DMS114 treated with DMSO at 0.1 percent for 48 hours (cell line): Measurements from ENCODE around the gene WSCD2.
"Not testable (repeated sequence)": the region's sequence is repeated elsewhere in the genome, so short reads cannot be mapped to it uniquely, and the experiment has no call there.

ENCODE experiments used
- DNase-seq: peaks from one replicate; lab custom pipeline; 2025; ENCODE audit not compliant: unreplicated experiment; lab: John Stamatoyannopoulos, UW

WSCD2 gene

DNA sequence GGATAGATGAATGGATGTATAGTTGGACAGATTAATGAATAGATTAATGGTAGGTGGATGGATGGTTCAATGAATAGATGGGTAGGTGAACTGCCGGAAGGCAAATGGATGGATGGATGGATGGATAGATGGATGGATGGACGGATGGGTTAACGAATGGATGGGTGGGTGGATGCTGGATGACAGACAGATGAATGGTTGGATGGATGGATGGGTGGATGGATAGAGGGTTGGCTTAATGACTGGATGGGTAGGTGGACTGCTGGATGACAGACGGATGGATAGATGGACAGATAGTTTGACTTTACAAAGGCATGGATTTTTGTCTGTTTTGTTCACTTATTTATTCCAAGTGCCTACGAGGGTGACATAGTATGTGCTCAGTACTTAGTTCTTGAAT is 64.4 kb downstream of the WSCD2 start:
- no peak for DNase-seq

DNA sequence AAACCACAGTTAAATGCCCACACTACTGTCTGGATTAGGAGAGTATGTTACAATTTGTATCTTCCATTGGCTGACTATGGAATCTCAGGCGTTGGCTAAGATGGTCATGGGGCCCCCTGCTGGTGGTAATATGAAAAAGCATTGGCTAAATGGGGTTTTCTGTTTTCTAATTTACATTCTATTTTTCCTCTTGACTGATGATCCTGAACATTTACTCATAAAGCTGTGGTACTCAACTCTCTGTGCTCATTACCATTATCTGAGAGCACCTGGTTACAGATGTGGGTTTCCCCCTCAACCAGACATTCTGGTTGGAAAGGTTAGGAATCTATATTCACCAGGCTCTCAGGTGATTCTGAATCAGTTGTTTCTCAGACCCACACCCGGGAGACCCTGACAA is 64.8 kb downstream of the WSCD2 start:
- peak; percentile 37 for DNase-seq

DNA sequence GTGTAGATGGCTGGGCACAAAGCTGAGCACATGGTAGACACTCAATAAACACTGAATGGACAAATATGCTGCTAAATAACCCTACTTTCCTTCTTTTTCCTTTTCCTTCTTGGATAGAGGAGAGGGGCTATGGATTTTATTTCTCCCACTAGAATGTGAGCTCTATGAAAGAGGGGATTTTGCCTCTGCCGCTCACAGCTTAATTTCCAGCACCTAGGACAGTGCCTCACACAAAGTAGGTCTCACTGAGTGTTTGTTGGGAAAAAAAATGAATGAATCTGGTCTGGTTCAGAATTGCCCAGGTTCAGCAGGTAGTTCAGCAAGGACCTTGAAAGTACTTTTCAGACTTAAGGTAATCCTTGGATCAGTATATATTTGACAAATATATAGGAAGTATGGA is 65.5 kb downstream of the WSCD2 start:
- no peak for DNase-seq

DNA sequence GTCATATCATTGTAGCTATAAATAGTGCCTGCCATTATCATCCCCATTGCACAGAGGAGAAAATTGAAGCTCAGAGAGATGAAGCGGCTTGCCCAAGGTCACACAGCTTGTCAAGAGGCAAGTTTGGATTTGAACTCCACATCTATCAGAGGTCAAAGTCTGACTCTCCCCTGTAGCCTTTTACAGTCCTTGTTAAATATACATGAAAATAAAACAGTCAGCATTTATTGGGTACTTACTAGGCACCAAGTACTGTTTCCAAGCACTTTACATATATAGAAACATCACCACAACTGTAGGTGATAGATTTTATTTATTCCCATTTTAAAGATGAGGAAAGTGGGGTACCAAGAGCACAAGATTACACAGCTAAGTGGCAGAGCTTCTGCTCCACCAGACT is 67.2 kb downstream of the WSCD2 start:
- DNase-seq, result no peak

DNA sequence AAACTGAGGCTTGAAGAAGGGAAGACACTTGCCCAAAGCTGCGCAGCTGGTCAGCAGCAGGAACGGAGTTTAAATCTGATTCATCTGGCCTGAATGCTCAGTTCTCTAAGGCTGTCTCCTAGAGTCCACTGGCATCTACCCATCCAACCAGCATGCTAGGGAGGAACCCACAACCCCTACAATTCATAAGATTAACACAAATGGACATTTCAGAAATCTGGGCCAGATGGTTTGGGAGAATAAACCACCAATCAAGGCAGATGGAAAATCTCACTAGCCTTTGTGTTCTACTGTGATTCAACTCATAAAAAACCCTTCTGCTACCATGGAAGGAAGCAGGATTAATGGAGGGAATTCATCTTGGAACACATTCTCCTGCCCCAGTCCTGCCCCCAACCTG is 67.8 kb downstream of the WSCD2 start:
- DNase-seq, result no peak

DNA sequence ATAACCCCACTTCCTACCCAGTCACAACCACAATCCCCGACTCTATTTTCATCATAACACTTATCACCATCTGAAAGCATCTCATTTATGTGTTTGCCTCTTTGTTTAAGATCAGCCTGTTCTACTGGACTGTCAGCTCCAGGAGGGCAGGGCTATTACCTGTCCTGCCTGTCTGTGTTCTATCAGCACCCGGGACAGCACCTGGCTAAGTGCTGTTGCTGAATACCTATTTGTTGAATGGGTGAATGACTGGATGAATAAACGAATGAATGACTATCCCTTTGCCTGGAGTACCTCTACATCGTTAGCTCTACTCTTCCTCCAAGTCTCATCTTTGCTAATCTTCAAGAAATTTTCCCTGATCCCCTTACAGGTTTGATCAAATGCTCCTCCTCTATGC is 69.0 kb downstream of the WSCD2 start:
- DNase-seq, result no peak

DNA sequence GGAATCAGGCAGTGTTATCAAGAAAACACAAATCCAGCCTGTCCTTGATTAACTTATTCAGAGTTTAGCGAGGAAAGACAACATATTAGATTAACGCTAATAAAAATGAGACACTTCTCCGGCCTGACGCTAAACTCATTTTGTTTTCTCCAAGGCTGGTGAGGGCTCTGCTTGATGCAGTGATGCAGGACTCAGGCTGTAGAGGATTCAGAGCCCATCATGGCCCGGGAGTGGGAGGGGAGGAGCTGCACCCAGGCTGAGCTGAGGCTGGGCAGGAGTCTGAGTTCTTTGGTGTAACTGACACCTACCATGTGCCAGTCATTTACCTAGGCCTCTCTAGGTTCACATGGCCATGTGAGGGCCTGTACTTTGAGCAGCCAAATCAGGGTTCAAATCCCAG is 70.0 kb downstream of the WSCD2 start:
- no peak for DNase-seq

DNA sequence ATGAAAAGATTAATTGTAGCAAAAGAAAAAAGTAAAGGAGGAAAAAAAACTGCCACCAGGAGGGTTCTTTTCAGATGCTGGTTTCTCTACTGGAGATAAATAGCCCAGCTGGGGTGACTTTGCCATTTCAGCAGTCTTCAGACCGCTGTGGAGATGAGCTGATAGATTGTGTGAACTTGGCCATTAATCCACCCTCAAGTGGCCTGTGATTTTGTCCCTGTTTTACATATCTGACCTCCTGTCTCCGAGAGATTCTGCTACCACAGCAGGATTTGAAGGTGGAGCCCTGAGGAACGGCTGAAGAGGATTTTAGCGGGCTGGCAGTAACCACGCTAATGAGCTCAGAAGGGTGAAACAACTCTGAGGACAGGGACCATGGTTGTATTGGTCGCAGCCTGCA is 72.7 kb downstream of the WSCD2 start:
- no peak for DNase-seq

DNA sequence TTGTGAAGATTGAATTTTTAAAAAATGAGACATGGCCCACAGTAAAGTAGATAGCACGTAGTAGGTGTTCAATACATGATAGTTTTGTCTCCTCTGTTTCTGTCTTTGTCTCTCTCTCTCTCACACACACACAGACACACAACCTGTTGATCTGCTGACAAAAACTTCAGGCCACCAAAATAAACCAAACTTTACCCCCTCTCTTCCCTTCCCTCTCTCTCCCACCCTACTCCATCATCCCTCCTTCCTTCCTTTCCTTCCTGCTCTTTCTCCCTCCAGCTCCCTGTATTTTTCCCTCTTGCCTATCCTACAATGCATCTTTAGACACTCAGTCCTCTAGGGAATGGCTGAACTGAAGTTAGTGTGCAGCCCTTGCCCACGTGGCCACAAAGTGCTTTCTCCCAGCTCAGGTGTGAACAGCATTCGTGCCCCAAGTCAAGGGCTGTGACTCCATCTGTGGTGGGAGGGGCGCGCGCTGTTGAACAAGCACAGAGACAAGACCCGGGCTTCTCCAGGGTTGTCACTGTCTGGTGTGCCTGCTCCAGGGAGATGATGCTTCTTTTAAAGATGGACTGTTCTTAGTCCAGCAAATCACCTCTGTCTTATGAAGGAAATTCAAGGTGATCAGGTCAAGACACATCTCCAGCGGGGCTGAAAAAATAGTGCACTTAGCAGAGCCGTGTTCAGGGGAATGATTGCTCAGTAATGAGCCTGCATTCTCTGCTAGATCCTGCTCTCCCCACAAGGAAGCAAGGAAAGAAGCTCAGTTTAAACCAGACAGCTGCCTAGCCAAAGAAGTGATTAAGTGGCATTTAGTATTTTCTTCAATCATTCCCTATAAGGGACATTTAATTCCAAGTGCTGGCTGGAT is 75.3 kb downstream of the WSCD2 start:
- no peak for DNase-seq

DNA sequence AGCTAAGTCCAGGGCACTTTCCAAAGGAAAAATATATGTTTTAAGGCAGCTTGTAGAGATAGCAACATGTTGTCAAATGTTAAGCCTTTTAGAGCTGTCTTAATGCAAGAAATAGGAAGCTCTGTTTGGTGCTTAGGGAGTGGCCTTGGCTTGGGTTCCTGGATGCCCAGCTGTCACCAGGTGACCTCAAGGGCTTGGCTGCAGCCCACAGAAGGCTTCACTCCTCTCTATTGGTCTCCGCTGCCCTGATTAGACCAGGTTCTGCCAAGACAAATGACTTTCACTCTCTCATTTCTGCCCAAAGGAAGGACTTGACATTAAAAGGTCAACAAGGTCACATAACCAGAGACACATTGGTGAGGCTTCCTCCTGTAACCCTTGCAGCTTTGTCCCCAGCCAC is 76.8 kb downstream of the WSCD2 start:
- no peak for DNase-seq

DNA sequence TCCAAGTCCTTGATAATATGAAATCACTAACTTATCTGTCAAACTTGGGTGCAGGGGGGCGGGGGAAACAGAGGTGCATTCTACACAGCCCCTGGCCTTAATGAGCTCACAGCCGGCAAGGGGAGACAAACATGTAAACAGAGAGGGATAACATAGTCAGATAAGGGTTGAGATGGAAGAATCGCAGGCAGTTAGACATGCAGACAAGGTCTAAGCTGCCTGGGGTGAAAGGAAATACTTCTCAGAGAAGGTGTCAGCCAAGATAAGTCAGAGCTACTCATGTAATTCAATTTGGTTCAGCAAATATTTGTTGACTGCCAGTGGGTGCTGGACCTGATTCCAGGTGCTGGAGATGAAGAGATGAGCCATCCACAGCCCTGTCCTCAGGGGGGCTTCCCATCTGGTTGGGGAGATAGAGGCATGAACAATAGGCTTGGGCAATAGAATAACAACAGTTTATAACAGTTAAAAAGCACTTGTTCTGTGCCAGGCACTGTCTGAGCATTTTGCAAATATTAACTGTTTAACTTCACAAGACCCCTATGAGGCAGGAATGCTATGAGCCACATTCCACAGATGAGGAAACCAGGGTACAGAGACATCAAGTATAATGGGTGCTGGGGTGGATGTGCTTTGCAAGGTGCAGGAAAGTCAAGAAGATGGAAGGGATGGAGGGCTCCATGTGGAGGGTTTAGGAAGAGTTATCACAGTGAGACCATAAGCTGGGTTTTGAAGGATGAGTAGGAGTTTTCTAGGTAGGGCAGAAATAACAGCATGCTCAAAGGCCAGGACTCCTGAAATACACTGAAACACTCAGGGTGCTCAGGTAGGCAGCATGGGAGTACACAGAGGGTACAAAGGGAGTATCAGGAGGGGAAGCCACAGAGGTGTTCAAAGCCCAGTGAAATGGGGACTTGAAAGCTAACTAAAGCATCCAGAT is 79.0 kb downstream of the WSCD2 start:
- DNase-seq, result no peak

DNA sequence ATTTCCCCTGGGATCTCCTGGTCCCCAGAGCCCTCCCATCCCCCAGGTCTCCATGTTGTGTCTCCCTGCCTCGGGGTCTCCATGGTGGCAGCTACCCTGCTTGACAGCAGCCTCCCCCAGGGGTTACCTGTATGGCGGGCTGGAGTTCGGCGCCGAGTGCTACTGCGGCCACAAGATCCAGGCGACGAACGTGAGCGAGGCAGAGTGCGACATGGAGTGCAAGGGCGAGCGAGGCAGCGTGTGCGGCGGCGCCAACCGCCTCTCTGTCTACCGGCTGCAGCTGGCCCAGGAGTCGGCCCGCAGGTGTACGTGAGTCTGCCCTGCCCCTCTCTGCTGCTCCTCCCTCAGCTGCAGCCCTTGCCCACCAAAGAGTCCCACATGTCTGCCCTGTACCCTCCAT is 80.9 kb downstream of the WSCD2 start:
- no peak for DNase-seq

DNA sequence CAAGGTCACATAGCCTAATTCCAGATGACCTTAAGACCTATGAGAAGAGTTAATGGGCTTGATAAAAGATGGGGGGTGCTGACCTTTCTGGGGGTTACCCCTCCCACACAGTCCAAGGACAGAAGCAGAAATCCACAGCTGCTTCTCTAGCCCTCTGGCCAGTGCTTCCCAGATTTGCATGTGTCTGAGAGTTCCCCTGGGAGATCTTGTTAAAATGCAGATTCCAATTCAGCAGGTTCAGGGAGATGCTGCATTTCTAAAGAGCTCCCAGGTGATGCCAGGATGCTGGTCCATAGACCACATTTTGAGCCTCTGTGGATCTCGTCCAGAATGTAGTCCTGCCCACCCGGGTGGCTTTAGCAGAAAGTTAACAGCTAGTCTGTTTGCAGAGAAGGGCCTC is 82.1 kb downstream of the WSCD2 start:
- no peak for DNase-seq

DNA sequence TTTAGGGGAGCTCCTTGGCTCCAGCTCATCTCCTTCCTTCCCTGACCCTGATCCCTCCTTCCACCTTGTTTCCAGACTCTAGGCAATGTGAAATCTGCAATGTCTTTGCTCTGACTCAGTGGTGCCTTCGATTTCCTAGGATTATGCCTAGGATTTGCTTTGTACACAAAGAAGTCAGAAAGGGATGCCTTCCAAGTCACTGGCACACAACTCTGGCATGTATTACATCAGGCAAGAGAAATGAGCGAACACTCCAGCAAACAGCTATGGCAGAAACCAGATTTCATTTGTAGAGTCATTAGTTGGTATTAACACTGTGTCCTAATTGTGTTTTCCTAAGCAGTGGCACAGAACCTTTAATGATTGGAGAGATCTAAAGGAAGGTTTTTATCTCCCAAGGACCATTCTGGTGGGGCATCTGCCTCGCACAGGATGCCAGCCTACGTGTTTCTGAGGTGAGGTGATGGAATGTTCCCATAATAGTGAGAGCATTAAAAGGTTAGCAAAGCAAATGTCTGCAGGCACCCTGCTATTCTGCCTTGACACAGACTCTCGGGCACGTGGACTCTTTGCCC is 84.9 kb downstream of the WSCD2 start:
- no peak for DNase-seq

DNA sequence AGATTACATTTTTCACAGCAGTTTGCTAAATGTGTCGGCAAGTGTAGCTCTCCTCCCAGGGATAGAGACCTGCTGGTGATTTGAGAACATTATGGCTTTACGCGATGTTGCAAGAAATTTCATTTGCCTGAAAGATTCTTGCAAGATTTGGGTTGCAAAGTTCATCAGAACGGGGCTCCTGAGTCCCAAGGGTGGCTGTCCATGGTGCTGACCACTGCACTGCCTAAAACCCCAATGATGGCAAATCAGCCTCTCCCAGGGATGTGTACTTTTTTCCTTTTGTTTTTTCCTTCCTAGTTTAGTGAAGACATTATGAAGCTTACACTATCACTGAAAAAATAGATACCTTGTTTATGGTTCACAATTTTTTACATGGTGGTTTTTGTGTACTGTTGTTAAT is 85.4 kb downstream of the WSCD2 start:
- no peak for DNase-seq

DNA sequence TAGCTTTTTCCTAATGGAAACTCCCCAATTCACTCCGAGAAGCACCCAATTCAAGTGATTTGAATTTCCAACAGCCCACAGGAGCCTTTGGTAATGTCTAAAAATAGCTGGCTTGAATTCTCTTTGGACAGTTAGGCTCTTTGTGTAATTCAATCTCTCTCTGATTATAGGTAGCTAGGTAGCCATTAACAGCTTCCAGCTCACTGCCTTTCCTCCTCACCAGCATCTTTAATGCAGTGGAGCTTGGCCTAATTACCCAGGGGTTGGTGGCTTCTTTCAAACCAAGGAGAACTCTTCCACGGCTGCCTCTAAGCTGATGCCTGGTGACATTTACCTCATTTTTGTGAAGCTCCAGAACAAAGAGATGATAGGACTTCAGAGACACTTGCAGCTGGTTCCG is 86.4 kb downstream of the WSCD2 start:
- no peak for DNase-seq

DNA sequence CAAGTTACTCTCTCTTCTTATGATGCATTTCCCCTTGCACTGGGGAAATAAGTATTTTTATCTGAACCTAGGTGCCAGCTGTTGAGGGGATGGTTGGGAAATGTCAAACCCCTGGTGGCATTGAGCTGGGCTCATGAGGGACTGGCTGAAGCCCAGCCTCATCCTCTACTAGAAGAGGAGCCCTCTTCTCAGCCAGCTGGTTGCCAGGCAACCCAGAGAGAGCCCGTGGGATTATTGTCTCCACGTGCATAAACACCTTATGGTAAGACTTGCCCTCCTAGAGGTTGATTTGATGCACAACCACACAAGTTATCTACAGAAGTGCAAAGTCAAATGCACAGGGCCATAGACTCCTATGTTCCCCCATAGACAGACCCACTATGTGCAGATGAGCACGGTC is 89.8 kb downstream of the WSCD2 start:
- no peak for DNase-seq

DNA sequence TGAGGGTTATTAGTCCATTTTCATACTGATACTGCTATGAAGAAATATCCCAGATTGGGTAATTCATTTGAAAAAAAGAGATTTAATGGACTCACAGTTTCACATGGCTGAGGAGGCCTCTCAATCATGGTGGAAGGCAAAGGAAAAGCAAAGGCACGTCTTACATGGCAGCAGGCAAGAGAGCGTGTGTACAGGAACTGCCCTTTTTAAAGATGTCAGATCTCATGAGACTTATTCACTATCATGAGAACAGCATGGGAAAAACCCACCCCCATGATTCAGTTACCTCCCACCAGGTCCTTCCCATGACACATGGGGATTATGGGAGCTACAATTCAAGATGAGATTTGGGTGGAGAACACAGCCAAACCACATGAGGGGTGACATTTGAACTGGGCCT is 96.0 kb downstream of the WSCD2 start:
- DNase-seq, result not testable (repeated sequence)

DNA sequence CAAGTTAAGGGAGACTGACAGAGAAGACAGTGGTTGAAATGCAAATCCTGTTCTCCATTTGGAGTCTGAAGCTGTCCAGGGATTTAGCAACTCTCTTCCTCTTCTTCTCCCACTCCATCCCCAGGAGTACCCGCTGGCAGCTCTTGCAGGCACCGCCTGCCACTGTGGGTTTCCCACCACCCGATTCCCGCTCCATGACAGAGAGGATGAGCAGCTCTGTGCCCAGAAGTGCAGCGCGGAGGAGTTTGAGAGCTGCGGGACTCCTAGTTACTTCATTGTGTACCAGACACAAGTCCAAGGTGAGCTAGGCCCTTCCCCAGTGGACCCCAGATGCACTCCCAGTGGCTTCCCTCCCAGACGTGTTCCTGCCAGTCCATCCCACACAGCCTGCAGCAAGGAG is 97.8 kb downstream of the WSCD2 start:
- DNase-seq, result no peak

DNA sequence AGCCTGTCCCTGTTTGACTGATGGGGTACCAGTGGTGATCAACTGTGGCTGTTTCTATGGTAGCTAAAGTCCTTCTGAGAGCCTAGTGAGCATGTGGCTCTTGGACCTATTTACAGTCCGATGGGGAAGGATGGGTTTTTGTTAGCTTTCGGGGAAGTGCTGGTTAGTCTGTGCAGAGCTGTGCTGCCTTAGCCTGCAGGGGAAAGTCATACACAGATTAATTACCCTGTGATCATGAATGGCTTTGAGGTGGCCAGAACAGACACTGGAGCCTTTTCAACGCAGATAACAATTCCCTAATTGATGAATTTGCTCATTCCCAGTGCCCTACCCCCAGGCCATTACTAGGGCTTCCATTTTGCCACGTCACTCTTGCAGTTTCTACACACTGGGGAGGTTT is 99.7 kb downstream of the WSCD2 start:
- no peak for DNase-seq

DNA sequence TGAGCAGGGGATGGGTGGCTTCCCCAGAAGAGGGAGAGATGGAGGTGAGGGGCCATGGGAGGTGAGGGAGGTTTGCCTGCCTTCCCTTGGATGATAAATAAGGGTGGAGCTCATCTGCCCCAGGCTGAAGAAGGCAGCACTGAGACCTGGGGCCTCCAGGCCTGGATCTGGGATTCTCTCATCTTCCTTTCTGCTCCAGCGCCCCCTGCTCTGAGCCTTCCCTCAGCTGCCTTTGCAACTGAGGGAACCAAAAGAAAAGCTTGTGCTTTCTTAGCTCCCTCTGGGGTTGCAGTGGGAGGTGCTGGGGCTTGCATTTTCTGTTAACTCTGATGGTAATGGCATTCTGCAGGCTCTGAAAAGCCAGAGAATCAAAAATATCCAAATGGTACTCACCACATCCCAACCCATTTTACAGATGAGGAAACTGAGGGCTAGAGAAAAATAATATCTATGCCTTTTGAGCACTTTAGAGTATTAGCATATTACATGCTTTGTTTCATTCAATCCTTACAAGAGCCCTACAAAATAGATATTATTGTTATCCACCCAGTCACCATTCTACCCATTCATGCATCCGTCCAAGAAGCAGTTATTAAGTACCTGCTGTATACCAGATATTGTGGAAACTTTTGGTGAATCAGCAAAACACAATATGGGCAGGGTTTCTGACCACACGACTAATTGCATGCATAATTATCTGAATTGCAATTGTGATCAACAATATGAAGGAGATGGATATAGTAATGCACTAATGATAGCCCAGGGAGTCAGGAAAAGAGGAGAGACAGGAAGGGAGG is 102.2 kb downstream of the WSCD2 start:
- no peak for DNase-seq
